Neural cell (in vitro differentiated cells): Measurements from ENCODE around the gene UBE2D4.

Experiments
- EP300 ChIP-seq: fragments of 450-650 bp; conservative IDR thresholded peaks from 2 replicates; pipeline ENCODE4 v1.6.1; 2014; ENCODE audit warnings: antibody characterized with exemption, mild to moderate bottlenecking, moderate library complexity; ENCODE audit not compliant: poor library complexity, severe bottlenecking
- EZH2 ChIP-seq: fragments of 200-600, 300-800 bp; shearing (Covaris generic), sonication (generic); IDR thresholded peaks from 2 replicates; pipeline ENCODE4 v1.6.1; 2014; ENCODE audit warnings: antibody characterized with exemption, low read length, borderline replicate concordance, mild to moderate bottlenecking; ENCODE audit not compliant: insufficient read depth, poor library complexity, severe bottlenecking
- MXI1 ChIP-seq: fragments of 450-650 bp; conservative IDR thresholded peaks from 2 replicates; pipeline ENCODE4 v1.6.1; 2014; ENCODE audit warnings: antibody characterized with exemption, mild to moderate bottlenecking; ENCODE audit not compliant: poor library complexity, severe bottlenecking
- POLR2AphosphoS5 ChIP-seq: IDR thresholded peaks from 2 replicates; pipeline ENCODE4 v1.6.1; 2012
- RAD21 ChIP-seq: fragments of 450-650 bp; conservative IDR thresholded peaks from 2 replicates; pipeline ENCODE4 v1.6.1; 2014; ENCODE audit warnings: antibody characterized with exemption, mild to moderate bottlenecking, moderate library complexity
- TAF1 ChIP-seq: IDR thresholded peaks from 2 replicates; pipeline ENCODE4 v1.6.1; 2012; ENCODE audit warnings: low read depth
- TF ChIP-seq, protein P1 (sequence below): fragments of 450-650 bp; IDR thresholded peaks from 2 replicates; pipeline ENCODE4 v1.5.1; 2014; ENCODE audit warnings: antibody characterized with exemption, mild to moderate bottlenecking, moderate library complexity; ENCODE audit not compliant: poor library complexity, severe bottlenecking
- TF ChIP-seq, protein P2 (sequence below): IDR thresholded peaks from 2 replicates; pipeline ENCODE4 v1.6.1; 2012; ENCODE audit warnings: borderline replicate concordance

DNA sequence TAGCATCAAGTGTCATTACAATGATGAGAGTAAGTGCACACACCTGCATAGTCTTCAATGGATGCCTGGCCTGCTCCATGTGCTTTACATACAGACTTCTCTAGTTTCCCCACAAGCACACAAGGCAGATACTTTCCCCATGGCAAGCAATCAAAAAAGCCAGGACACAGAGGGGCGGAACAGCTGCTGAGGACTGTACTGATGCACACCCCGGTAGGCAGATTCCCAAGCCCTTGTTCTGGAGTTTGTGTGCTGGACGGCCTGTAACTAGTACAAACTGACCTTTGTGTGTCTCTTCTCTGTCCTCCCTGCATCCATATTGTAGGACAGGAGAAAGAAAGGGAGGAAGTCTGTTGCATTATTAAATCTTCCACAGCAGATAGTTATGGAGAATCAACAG lies 25.8 kb downstream of the UBE2D4 start:
- TF ChIP-seq, protein P1, sequence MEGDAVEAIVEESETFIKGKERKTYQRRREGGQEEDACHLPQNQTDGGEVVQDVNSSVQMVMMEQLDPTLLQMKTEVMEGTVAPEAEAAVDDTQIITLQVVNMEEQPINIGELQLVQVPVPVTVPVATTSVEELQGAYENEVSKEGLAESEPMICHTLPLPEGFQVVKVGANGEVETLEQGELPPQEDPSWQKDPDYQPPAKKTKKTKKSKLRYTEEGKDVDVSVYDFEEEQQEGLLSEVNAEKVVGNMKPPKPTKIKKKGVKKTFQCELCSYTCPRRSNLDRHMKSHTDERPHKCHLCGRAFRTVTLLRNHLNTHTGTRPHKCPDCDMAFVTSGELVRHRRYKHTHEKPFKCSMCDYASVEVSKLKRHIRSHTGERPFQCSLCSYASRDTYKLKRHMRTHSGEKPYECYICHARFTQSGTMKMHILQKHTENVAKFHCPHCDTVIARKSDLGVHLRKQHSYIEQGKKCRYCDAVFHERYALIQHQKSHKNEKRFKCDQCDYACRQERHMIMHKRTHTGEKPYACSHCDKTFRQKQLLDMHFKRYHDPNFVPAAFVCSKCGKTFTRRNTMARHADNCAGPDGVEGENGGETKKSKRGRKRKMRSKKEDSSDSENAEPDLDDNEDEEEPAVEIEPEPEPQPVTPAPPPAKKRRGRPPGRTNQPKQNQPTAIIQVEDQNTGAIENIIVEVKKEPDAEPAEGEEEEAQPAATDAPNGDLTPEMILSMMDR: no peak
- TF ChIP-seq, protein P2, sequence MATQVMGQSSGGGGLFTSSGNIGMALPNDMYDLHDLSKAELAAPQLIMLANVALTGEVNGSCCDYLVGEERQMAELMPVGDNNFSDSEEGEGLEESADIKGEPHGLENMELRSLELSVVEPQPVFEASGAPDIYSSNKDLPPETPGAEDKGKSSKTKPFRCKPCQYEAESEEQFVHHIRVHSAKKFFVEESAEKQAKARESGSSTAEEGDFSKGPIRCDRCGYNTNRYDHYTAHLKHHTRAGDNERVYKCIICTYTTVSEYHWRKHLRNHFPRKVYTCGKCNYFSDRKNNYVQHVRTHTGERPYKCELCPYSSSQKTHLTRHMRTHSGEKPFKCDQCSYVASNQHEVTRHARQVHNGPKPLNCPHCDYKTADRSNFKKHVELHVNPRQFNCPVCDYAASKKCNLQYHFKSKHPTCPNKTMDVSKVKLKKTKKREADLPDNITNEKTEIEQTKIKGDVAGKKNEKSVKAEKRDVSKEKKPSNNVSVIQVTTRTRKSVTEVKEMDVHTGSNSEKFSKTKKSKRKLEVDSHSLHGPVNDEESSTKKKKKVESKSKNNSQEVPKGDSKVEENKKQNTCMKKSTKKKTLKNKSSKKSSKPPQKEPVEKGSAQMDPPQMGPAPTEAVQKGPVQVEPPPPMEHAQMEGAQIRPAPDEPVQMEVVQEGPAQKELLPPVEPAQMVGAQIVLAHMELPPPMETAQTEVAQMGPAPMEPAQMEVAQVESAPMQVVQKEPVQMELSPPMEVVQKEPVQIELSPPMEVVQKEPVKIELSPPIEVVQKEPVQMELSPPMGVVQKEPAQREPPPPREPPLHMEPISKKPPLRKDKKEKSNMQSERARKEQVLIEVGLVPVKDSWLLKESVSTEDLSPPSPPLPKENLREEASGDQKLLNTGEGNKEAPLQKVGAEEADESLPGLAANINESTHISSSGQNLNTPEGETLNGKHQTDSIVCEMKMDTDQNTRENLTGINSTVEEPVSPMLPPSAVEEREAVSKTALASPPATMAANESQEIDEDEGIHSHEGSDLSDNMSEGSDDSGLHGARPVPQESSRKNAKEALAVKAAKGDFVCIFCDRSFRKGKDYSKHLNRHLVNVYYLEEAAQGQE: no peak
- TF ChIP-seq EZH2 (no peak), TAF1 (no peak), RAD21 (no peak), POLR2AphosphoS5 (no peak), MXI1 (no peak), EP300 (no peak)
